Tibial artery (tissue), 4 donors: ENCODE measurements around the gene SF3B6.
"Not testable (repeated sequence)": the region's sequence is repeated elsewhere in the genome, so short reads cannot be mapped to it uniquely, and the experiment has no call there.

Experiments used
- DNase-seq, 2 donors: peaks; one replicate each; pipeline ENCODE4 v3.0.0-alpha.2; 2019
- H3K27ac ChIP-seq, 2 donors: fragments of 200-600 bp; sonication (generic) in 1 of 2; 1 replicate in 1 of 2; 2 replicates in 1 of 2; pipeline ENCODE4 v1.5.1; 2018 to 2019; ENCODE audit warnings: mild to moderate bottlenecking in 1 of 2
- H3K27me3 ChIP-seq, 2 donors: fragments of 200-600 bp; sonication (generic) in 1 of 2; one replicate each; pipeline versions ENCODE4 v1.5.1 to v1.6.0; 2016 to 2019
- H3K36me3 ChIP-seq, 3 donors: fragments of 200-600 bp; sonication (generic) in 2 of 3; one replicate each; pipeline ENCODE4 v1.5.1; 2016 to 2019; ENCODE audit warnings: mild to moderate bottlenecking in 2 of 3
- H3K4me1 ChIP-seq, 4 donors: fragments of 200-600 bp; sonication (generic) in 2 of 4; 1 replicate in 3 of 4; 2 replicates in 1 of 4; pipeline ENCODE4 v1.5.1; 2016 to 2019
- H3K4me3 ChIP-seq, 2 donors: fragments of 200-600 bp; sonication (generic) in 1 of 2; 1 replicate in 1 of 2; 2 replicates in 1 of 2; pipeline ENCODE4 v1.5.1; 2018 to 2019; ENCODE audit warnings: mild to moderate bottlenecking in 2 of 2
- H3K9me3 ChIP-seq, 3 donors: fragments of 200-600 bp; sonication (generic) in 1 of 3; one replicate each; pipeline ENCODE4 v1.5.1; 2016 to 2019
- CTCF ChIP-seq, 2 experiments: fragments of 200-600 bp in 1 of 2; fragments of 450-650 bp in 1 of 2; IDR thresholded peaks; one replicate each; pipeline ENCODE4 v1.5.1; 2017 to 2019; ENCODE audit warnings: antibody characterized with exemption in 2 of 2, mild to moderate bottlenecking in 1 of 2, moderate library complexity in 1 of 2
- intact Hi-C: fragments of 100-400 bp; cut with DNase I; formaldehyde crosslinking; loops from one replicate; pipeline ENCODE4 v1.15.0; 2023; ENCODE audit warnings: low total_unique reads

Gene SF3B6

GRCh38 chr2:24110660-24111303 is 34.7 kb upstream of the SF3B6 start:
- no peak for TF ChIP-seq CTCF (IDR thresholded peaks at IDR 0.05)
- no peaks in the 10 kb centered on the region for H3K27me3 ChIP-seq
- no peaks in the 10 kb centered on the region for H3K4me1 ChIP-seq
- H3K36me3 ChIP-seq = peaks cover 0 to 8% (median 0%) of the 10 kb centered on the region in 3 donors
- intact Hi-C loops = no loop called here
- DNase-seq = no peak
- no peak overlapping the region for H3K4me3 ChIP-seq
- no peak overlapping the region for H3K27ac ChIP-seq
- H3K9me3 ChIP-seq = no peaks in the 10 kb centered on the region

- H3K4me1 ChIP-seq, intact Hi-C loops, H3K36me3 ChIP-seq: not testable (repeated sequence)
These were observed 33.3 kb upstream of the SF3B6 start for GRCh38 chr2:24109431-24109830.

GRCh38 chr2:24107336-24107735 is 31.2 kb upstream of the SF3B6 start:
- TF ChIP-seq CTCF (IDR thresholded peaks at IDR 0.05) = no peak
- no peaks in the 10 kb centered on the region for H3K9me3 ChIP-seq
- no peak overlapping the region for H3K27ac ChIP-seq
- intact Hi-C loops = no loop called here
- H3K27me3 ChIP-seq = no peaks in the 10 kb centered on the region
- no peak for DNase-seq
- peaks cover 0 to 15% (median 13%) of the 10 kb centered on the region in 3 donors for H3K36me3 ChIP-seq
- no peak overlapping the region for H3K4me3 ChIP-seq
- no peaks in the 10 kb centered on the region for H3K4me1 ChIP-seq

More at GRCh38 chr2:24109431-24109830, 33.3 kb upstream of the SF3B6 start:
- not testable (repeated sequence) for H3K27me3 ChIP-seq, DNase-seq, H3K4me3 ChIP-seq, H3K27ac ChIP-seq, H3K9me3 ChIP-seq

- intact Hi-C loops = no loop called here
- DNase-seq = no peak
- no peak overlapping the region for H3K4me3 ChIP-seq
- no peaks in the 10 kb centered on the region for H3K4me1 ChIP-seq
- H3K9me3 ChIP-seq = no peaks in the 10 kb centered on the region
- no peaks in the 10 kb centered on the region for H3K27me3 ChIP-seq
- peaks cover 0 to 18% (median 13%) of the 10 kb centered on the region in 3 donors for H3K36me3 ChIP-seq
- TF ChIP-seq CTCF (IDR thresholded peaks at IDR 0.05) = no peak
- no peak overlapping the region for H3K27ac ChIP-seq
These were observed 30.7 kb upstream of the SF3B6 start for GRCh38 chr2:24106786-24107185.

GRCh38 chr2:24105816-24106215 is 29.7 kb upstream of the SF3B6 start:
- H3K4me3 ChIP-seq = no peak overlapping the region
- H3K4me1 ChIP-seq = no peaks in the 10 kb centered on the region
- intact Hi-C loops = no loop called here
- H3K27me3 ChIP-seq = no peaks in the 10 kb centered on the region
- TF ChIP-seq CTCF (IDR thresholded peaks at IDR 0.05) = no peak
- DNase-seq = no peak
- H3K36me3 ChIP-seq = peaks cover 0 to 18% (median 13%) of the 10 kb centered on the region in 3 donors
- no peak overlapping the region for H3K27ac ChIP-seq
- peaks cover 0 to 3% (median 0%) of the 10 kb centered on the region in 3 donors for H3K9me3 ChIP-seq

- peaks cover 0 to 4% (median 0%) of the 10 kb centered on the region in 3 donors for H3K9me3 ChIP-seq
- peaks cover 0 to 18% (median 13%) of the 10 kb centered on the region in 3 donors for H3K36me3 ChIP-seq
- H3K27me3 ChIP-seq = no peaks in the 10 kb centered on the region
- H3K4me1 ChIP-seq = no peaks in the 10 kb centered on the region
- no peak for DNase-seq
- H3K27ac ChIP-seq = no peak overlapping the region
- TF ChIP-seq CTCF (IDR thresholded peaks at IDR 0.05) = no peak
- intact Hi-C loops = no loop called here
- no peak overlapping the region for H3K4me3 ChIP-seq
These were observed 28.8 kb upstream of the SF3B6 start for GRCh38 chr2:24104906-24105305.
